ENCODE measurements around the gene G2E3. TPM values are rescaled to one million over a fixed set of nuclear protein-coding genes. Genes with fewer than 3 reads are reported as not detected.

Gene G2E3
- total RNA-seq, 4 donors from 2014 or later, result 7.5 to 10.5 (median 9.9) TPM

DNA sequence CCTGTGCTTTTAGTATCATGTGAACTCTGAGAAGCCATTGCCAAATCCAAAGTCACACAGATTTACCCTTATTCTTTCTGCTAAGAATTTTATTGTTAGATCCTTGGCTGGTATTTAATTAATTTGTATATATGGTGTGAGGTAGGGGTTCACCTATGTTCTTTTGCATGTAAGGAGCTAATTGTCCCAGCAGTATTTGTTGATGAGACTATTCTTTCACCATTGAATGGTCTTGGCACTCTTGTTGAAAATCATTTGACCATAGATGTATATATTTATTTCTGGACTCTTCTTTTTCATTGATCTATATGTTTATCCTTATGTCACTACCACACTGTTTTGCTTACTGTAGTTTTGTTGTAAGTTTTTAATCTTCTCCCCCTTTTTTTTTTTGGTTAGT is 26.2 kb downstream of the G2E3 start:
- intact Hi-C loops (cut with DNase I; ENCODE audit: low total_unique reads), result no loop called here
- no peak overlapping the region for H3K27ac ChIP-seq
- H3K27me3 ChIP-seq, result no peaks in the 10 kb centered on the region
- no peak for TF ChIP-seq EP300 (IDR thresholded peaks at IDR 0.05; ENCODE audit: low read depth)
- no peak for TF ChIP-seq POLR2A (IDR thresholded peaks at IDR 0.05)
- no peak for TF ChIP-seq POLR2AphosphoS5 (IDR thresholded peaks at IDR 0.05)
- TF ChIP-seq, protein P1, sequence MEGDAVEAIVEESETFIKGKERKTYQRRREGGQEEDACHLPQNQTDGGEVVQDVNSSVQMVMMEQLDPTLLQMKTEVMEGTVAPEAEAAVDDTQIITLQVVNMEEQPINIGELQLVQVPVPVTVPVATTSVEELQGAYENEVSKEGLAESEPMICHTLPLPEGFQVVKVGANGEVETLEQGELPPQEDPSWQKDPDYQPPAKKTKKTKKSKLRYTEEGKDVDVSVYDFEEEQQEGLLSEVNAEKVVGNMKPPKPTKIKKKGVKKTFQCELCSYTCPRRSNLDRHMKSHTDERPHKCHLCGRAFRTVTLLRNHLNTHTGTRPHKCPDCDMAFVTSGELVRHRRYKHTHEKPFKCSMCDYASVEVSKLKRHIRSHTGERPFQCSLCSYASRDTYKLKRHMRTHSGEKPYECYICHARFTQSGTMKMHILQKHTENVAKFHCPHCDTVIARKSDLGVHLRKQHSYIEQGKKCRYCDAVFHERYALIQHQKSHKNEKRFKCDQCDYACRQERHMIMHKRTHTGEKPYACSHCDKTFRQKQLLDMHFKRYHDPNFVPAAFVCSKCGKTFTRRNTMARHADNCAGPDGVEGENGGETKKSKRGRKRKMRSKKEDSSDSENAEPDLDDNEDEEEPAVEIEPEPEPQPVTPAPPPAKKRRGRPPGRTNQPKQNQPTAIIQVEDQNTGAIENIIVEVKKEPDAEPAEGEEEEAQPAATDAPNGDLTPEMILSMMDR (IDR thresholded peaks at IDR 0.05), result no peak
- in situ Hi-C loops (cut with MboI; ENCODE audit: low pct_ligation_motif_present in 1 of 4, low pct_unique_long_range_greater_than_20kb in 1 of 4, low sequenced_read_pairs in 3 of 4), result no loop called here
- peaks cover 0 to 12% (median 2%) of the 10 kb centered on the region in 4 donors for H3K36me3 ChIP-seq
- H3K9me3 ChIP-seq, result no peaks in the 10 kb centered on the region
- no peak overlapping the region for H3K4me3 ChIP-seq
- no peak for DNase-seq
- peaks cover 0 to 10% (median 6%) of the 10 kb centered on the region in 4 donors for H3K4me1 ChIP-seq

DNA sequence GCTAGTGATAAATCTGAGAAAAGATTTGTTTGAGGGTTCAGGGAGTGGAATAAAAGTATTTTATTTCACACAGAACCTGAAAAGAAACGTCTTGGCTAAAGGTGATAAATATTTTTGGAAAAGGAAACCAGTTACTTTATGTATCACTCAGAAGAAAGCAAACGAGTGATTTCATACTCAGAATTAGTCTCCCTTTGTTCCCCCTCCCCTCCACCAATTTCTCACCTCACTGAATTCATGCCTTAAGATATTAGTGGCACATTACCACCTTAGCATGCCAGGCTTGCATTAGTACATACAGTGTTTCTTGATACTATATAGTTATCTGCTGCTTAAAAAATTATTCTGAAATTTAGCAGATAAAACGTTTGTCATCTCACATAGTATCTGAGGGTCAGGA is 28.2 kb downstream of the G2E3 start:
- Histone ChIP-seq H3K27ac (no peak overlapping the region), H3K9me3 (no peaks in the 10 kb centered on the region), H3K27me3 (no peaks in the 10 kb centered on the region), H3K36me3 (peaks cover 0 to 12% (median 2%) of the 10 kb centered on the region in 4 donors), H3K4me3 (no peak overlapping the region), H3K4me1 (no peaks in the 10 kb centered on the region)
- no peak for DNase-seq
- TF ChIP-seq POLR2A (IDR thresholded peaks at IDR 0.05) (no peak), POLR2AphosphoS5 (IDR thresholded peaks at IDR 0.05) (no peak), EP300 (IDR thresholded peaks at IDR 0.05; ENCODE audit: low read depth) (no peak)
- TF ChIP-seq, protein P1 (IDR thresholded peaks at IDR 0.05), result no peak
- in situ Hi-C loops (cut with MboI; ENCODE audit: low pct_ligation_motif_present in 1 of 4, low pct_unique_long_range_greater_than_20kb in 1 of 4, low sequenced_read_pairs in 3 of 4) (no loop called here), intact Hi-C loops (cut with DNase I; ENCODE audit: low total_unique reads) (no loop called here)
- WGBS, 2 donors (ENCODE audit: low coverage in 1 of 2), result 66 to 80% methylated on average over 3 of the region's 3 CpGs

DNA sequence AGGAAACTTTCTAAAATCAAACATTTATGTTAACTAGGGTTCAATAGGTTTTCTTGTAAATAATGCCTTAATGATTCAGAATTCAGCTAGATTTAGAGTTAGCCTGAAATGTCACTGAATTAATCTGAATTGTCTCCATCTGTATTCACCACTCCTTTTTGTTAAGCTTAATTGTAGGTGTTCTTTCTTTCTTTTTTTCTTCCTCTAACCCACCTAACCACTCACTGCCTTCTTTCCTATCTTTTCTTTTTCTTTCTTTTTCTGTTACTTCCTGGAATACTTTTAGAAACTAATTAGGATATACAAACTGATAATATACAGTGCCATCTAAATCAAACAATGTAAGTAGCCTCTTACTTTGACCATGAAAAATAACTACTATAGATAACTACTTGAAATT is 29.9 kb downstream of the G2E3 start:
- intact Hi-C loops (cut with DNase I; ENCODE audit: low total_unique reads), result no loop called here
- Histone ChIP-seq H3K4me3 (no peak overlapping the region), H3K27me3 (no peaks in the 10 kb centered on the region), H3K9me3 (no peaks in the 10 kb centered on the region), H3K4me1 (no peaks in the 10 kb centered on the region), H3K27ac (no peak overlapping the region), H3K36me3 (peaks cover 0 to 17% (median 2%) of the 10 kb centered on the region in 4 donors)
- DNase-seq, result no peak
- TF ChIP-seq, protein P1 (IDR thresholded peaks at IDR 0.05), result no peak
- TF ChIP-seq POLR2A (IDR thresholded peaks at IDR 0.05), result no peak
- no peak for TF ChIP-seq POLR2AphosphoS5 (IDR thresholded peaks at IDR 0.05)
- no peak for TF ChIP-seq EP300 (IDR thresholded peaks at IDR 0.05; ENCODE audit: low read depth)
- in situ Hi-C loops (cut with MboI; ENCODE audit: low pct_ligation_motif_present in 1 of 4, low pct_unique_long_range_greater_than_20kb in 1 of 4, low sequenced_read_pairs in 3 of 4), result no loop called here

DNA sequence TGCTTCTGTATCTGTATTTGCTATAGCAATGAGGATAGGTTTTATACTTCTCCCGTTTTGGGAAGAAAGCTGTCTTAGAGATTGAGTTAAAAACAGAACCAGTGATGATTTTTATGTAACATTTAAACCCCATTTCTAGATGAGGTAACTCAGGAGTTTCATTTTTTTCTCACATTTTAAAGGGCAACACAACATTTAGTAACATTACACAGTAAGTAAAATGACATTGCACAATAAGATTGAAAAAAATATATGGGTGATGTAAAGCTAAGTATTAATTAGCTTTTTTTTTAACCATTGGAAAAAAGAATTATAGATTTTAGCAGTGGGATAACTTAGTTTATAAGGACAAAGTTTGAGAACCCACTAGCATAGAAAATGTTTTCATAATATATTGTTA is 38.0 kb downstream of the G2E3 start:
- no peak overlapping the region for H3K4me3 ChIP-seq
- H3K4me1 ChIP-seq, result no peaks in the 10 kb centered on the region
- TF ChIP-seq EP300 (IDR thresholded peaks at IDR 0.05; ENCODE audit: low read depth), result no peak
- TF ChIP-seq, protein P1 (IDR thresholded peaks at IDR 0.05), result no peak
- no peak for TF ChIP-seq POLR2AphosphoS5 (IDR thresholded peaks at IDR 0.05)
- no peak for TF ChIP-seq POLR2A (IDR thresholded peaks at IDR 0.05)
- intact Hi-C loops (cut with DNase I; ENCODE audit: low total_unique reads) (no loop called here), in situ Hi-C loops (cut with MboI; ENCODE audit: low pct_ligation_motif_present in 1 of 4, low pct_unique_long_range_greater_than_20kb in 1 of 4, low sequenced_read_pairs in 3 of 4) (no loop called here)
- no peak for DNase-seq
- H3K27me3 ChIP-seq, result no peaks in the 10 kb centered on the region
- WGBS, 2 donors (ENCODE audit: low coverage in 1 of 2), result 44 to 70% methylated on average over 1 of the region's 1 CpG
- H3K27ac ChIP-seq, result no peak overlapping the region
- no peaks in the 10 kb centered on the region for H3K9me3 ChIP-seq
- H3K36me3 ChIP-seq, result peaks cover 0 to 12% (median 4%) of the 10 kb centered on the region in 4 donors
